Measurements from ENCODE around the gene BTRC.

The BTRC gene

GRCh38 chr10:101446947-101447346, 93.0 kb downstream of the BTRC start:
- DNase-seq: no peak

- no peak for DNase-seq
These were observed 93.5 kb downstream of the BTRC start for GRCh38 chr10:101447477-101447876.

GRCh38 chr10:101450277-101451080, 96.5 kb downstream of the BTRC start:
- DNase-seq: no peak

GRCh38 chr10:101451261-101451660, 97.3 kb downstream of the BTRC start:
- DNase-seq: no peak

- no peak for DNase-seq
These were observed 97.7 kb downstream of the BTRC start for GRCh38 chr10:101451667-101452069.

- DNase-seq: no peak
These were observed 98.2 kb downstream of the BTRC start for GRCh38 chr10:101452176-101452575.

DNA sequence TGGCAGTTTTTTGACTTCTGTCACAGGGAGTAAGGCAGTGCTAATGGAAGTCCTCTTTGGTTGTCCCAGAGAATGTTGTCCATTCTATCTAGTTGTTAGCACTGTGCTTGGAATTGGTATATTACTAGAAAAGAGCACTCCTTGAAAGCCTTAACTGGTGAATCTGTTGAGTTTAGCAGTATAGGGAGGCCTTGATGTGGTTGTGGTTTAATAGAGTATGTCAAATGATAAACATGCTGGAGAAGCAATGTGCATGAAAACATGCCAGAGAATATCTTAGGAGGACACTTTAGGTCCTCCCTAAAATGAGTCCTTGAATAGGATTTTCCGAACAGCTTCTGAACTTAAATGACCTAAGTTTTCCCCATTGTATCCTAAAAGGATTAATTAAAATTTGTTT, 98.6 kb downstream of the BTRC start:
- no peak for DNase-seq

DNA sequence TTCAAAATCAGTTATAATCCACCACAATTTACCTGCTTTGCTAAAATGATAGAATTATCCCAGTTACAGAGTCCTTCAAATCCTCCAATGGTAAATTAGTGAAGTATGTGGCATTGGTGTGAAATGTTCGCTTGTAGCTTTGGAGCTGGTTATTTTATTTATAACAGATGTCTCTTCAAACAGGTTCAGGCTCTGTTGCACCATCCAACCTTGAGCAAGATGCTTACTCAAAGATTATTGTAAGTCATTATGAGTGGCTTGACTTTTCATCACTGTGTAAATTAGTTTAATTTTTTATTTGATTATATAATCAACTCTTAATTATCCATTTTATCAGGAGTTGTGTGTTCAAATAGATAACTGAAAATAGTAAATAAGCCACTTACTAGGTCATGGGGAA, 99.4 kb downstream of the BTRC start:
- DNase-seq: no peak

DNA sequence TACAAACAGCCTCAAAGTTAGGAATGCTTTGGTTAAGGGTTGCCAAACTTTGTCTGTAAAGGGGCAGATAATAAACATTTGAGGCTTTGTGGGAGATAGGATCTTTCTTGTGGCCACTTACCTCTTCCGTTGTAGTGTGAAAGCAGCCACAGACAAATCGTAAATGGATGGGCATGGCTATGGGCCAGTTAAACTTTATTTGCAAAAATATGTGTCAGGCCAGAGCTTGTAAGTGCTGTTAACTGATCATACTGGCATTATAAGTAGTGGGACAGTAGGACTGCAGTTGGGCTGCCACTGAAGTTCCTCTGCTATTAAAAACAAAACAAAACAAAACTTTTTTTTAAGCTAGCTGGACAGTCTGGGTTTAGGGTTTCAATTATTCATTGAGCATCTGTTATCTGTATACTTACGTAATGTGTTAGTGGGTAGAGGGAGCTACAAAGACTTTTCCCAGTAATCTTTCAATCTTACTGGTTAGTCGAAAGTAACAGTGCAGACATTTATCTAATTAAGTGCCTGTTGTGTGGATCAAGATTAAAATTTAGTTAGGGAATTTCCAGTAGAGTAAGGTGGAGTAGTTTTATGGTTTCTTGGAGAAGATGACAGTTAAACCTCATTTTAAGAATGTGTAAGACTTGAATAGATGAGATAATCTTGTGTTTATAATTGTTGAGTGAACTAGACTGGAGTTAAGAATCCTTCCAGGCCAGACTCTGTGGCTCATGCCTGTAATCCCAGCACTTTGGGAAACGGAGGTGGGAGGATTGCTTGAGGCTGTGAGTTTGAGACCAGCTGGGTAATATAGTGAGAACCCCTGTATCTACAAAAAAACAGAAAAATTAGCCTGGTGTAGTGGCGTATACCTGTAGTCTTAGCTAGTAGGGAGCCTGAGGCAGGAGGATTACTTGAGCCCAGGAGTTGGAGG, 100.1 kb downstream of the BTRC start:
- DNase-seq: no peak

GRCh38 chr10:101458869-101459268, 104.9 kb downstream of the BTRC start:
- no peak for DNase-seq

DNA sequence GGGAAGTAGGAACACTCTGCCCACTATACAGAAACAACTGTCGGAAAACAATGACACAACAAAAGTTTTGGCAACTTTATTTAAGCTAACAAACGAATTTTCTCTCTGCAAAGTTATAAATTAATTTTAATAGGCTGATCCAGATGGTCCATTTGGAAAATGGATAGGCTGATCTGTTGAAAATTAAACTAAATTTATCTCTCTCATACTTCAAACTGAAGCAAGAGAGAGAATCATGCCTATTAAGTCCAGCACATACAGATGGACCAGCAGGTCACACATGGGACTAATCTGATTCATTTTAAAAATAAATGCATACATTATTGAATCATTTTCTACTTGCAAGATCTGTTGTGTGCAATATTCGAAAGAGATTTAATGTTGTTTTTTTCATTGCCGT, 110.1 kb downstream of the BTRC start:
- no peak for DNase-seq

GRCh38 chr10:101464599-101464998, 110.6 kb downstream of the BTRC start:
- DNase-seq: no peak

DNA sequence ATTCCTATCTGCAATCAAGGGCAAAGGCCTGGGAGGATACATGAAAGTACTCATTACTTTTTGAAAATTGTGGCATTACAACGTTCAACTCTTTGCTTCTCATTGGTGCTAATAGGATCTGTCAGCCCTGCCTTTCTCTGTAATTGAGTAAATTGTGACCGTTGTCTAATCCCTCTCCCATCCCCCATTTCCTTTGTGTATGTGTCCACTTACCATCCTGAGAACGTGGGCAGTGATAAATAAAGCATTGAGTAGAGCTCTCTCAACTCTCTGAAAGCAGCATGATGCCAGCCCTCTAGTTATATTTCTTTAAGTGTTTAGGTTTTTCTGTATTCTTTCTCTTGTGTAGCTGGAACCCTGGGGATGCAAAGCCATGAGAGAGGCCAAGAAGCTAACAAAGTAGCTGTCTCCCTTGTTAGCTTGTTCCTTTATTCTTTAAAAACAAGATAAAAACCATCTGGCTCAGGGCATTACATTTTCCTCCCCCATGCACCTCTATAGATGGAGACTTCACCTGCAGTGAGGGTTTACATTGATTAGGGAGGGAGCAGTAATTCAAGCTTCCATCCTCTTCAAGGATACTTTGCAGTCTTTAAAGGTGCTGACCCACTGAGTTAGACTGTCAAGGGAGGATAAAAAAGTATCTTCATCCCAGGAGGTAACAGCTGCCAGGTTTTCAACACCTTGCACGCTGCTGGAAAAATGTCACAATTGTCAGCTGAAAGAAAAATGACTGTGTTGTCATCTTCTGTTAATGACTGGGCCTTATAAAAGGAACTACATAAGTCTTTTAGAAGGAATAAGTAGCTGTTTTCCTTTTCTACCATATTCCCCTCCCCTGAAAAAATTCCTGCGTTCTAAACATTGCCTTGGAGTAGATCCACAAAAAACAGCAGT, 112.3 kb downstream of the BTRC start:
- DNase-seq: no peak

GRCh38 chr10:101467286-101467770, 113.4 kb downstream of the BTRC start:
- peak; percentile 76 for DNase-seq

- no peak for DNase-seq
These were observed 114.2 kb downstream of the BTRC start for GRCh38 chr10:101468159-101468558.

DNA sequence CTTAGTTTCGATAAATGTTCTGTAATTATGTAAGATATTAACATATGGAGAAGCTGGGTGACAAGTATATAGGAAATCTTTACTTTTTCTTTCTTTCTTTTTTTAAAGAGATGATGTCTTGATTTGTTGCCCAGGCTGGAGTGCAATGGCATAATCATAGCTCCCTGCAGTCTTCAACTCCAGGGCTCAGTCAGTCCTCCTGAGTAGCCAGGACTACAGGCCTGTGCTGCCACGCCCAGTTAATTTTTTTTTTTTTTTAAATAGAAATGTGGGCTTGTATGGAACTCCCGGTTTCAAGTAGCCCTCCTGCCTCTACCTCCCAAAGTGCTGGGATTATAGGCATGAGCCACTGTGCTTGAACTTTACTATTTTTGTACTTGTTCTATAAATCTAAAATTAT, 122.4 kb downstream of the BTRC start:
- DNase-seq: no peak

DNA sequence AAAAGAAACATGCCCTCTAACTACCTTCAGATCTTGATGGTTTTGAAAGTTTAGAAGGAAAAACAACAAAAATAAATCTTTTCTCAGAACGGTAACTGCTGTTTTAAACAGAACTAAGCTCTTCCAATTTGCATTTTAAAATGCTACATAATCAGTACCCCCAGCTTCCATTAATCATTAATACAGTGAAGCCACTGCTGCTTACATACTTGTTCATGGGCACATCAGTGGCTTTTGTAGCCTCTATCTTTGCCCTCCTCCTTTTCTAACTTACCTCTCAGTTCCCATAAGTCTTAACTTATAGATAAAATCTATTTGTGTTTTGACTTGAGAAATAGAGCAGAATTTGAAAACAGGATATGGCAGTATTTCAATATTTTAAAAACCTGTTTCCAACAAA, 125.0 kb downstream of the BTRC start:
- no peak for DNase-seq

GRCh38 chr10:101481256-101481655, 127.3 kb downstream of the BTRC start:
- DNase-seq: peak; percentile 95

DNA sequence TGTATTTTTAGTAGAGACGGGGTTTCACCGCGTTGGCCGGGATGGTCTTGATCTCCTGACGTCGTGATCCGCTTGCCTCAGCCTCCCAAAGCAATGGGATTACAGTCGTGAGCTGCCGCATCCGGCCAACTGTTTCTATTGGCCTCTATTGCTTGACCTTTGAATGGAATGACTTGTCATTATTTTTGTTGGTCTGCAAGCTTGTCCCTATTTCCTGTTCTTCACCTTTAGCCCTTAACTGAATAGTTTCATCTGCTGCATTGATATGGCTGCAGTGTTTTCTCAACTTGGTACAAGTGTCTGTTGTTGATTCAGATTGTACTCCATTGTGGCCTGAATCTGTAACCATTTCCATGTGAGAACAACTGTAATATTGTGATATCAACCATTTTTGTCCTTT, 128.6 kb downstream of the BTRC start:
- DNase-seq: no peak

DNA sequence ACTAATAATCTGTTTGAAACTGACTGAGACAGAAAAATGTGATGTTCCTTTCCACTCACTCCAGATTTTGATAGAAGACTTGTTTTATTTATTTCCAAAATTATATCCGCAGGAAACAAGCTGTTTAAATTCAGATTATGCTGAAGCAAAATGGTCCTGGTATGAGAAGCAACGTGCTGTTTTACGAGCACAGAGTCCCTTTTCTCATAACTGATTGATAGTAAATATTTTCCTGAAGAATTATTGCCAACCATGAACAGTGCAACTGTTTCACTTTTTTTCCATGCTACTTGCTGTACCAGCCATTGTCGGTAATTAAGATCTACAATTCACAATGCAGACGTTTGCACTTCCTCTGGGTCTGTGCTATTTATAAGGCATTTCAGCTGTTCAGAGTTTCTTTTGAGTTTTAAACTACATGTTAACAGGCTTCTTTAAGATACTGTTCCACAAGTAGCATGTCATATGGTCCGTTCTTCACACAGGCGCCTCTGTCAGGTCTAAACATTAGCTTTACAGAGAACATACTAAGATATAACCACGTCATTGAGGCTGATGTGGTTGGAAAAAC, 130.3 kb downstream of the BTRC start:
- DNase-seq: no peak

DNA sequence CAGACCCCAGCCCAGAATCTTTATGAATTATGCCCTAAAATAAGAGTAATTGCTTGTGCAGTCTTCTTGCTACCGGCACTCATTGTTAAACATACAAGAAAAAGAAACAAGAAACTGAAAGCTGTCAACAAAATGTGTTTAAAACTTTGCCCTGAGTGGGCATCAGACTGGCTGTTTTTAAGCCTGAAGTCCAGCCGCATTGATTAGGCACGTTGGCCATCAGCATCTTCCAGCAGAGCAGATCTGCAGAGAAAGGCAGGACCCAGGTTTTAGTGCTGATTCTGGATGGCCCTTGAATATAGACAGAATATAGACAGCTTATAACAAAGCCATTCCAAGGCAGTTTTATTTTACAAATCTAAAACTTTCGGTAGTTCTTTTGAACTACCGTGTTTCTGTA, 131.2 kb downstream of the BTRC start:
- DNase-seq: no peak

Data from NCI-H446 treated with DMSO at 0.1 percent for 48 hours (cell line).